NCI-H526 (cell line): ENCODE measurements around the gene SLC33A1.

Experiments used
- DNase-seq, 2 experiments: peaks; one replicate each; lab custom pipeline; 2025; lab: John Stamatoyannopoulos, UW

The SLC33A1 gene

GRCh38 chr3:155790272-155790925 is 63.8 kb downstream of the SLC33A1 start:
- DNase-seq: no peak

- DNase-seq: no peak
Measured at GRCh38 chr3:155785662-155786295, 68.4 kb downstream of the SLC33A1 start.

GRCh38 chr3:155782390-155782953 is 71.8 kb downstream of the SLC33A1 start:
- DNase-seq: no peak

GRCh38 chr3:155780291-155780690 is 73.9 kb downstream of the SLC33A1 start:
- no peak for DNase-seq

GRCh38 chr3:155778462-155778861 is 75.8 kb downstream of the SLC33A1 start:
- no peak for DNase-seq

- no peak for DNase-seq
Measured at GRCh38 chr3:155772801-155773200, 81.4 kb downstream of the SLC33A1 start.

GRCh38 chr3:155771126-155771525 is 83.1 kb downstream of the SLC33A1 start:
- no peak for DNase-seq
